Stomach (tissue), 4 donors: ENCODE measurements around the gene HAGH.

Source experiments
- POLR2A ChIP-seq, 4 donors: fragments of 450-650 bp; IDR thresholded peaks; one replicate each; pipeline ENCODE4 v1.6.1; 2016; ENCODE audit warnings: antibody characterized with exemption in 4 of 4, control low read depth in 2 of 4, mild to moderate bottlenecking in 1 of 4, moderate library complexity in 1 of 4
- TF ChIP-seq, protein P1 (sequence below), 7 experiments: fragments of 450-650 bp in 4 of 7; fragments of 200-600 bp in 3 of 7; sonication (generic) in 3 of 7; IDR thresholded peaks; one replicate each; pipeline ENCODE4 v1.5.1; 2016 to 2019; ENCODE audit warnings: antibody characterized with exemption in 7 of 7, control low read depth in 2 of 7, mild to moderate bottlenecking in 1 of 7

DNA sequence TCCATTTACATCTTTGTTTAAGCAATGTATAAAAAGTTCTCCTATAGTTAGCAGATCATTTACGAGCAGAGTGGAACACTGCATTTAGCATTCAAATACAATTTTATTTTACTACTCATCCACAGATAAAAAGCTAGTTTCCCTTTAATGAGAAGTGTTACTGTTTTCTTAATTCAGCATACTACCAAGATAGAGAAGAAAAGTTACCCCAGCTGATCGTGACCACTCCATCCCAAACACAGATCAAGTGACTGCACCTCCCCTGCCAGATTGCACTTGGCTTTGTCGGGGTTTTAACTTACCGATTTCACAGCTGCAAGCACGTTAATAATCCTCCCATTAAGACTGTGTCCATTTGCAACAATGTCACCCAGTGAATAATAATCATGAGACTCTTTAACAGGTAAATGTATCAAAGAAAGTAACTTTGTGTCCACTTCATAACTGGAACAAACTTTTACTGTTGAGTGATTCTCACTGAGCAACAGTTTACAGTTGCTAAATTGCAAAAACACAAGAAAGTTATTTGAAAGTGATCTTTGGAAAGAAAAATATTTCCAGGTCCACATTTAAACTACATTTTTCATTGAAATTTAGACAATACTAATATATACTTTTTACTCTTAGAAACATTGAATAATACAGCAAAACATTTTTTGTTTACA is 30.9 kb upstream of the HAGH start:
- TF ChIP-seq, protein P1, sequence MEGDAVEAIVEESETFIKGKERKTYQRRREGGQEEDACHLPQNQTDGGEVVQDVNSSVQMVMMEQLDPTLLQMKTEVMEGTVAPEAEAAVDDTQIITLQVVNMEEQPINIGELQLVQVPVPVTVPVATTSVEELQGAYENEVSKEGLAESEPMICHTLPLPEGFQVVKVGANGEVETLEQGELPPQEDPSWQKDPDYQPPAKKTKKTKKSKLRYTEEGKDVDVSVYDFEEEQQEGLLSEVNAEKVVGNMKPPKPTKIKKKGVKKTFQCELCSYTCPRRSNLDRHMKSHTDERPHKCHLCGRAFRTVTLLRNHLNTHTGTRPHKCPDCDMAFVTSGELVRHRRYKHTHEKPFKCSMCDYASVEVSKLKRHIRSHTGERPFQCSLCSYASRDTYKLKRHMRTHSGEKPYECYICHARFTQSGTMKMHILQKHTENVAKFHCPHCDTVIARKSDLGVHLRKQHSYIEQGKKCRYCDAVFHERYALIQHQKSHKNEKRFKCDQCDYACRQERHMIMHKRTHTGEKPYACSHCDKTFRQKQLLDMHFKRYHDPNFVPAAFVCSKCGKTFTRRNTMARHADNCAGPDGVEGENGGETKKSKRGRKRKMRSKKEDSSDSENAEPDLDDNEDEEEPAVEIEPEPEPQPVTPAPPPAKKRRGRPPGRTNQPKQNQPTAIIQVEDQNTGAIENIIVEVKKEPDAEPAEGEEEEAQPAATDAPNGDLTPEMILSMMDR (IDR thresholded peaks at IDR 0.05): no peak
- TF ChIP-seq POLR2A (IDR thresholded peaks at IDR 0.05): no peak
